Calu3 (cell line): ENCODE measurements around the gene IZUMO4. TPM values are rescaled to one million over a fixed set of nuclear protein-coding genes. Genes with fewer than 3 reads are reported as not detected.

Source experiments
- BruUV-seq: library from RNA; stranded (reverse); fragments of 400-500 nt; replicated peaks from 2 replicates; lab custom pipeline; 2021; lab: Mats Ljungman, UMichigan
- CTCF ChIA-PET: fragments of 300-600 bp; sonication (Branson Sonifier 250); formaldehyde crosslinking; loops from one replicate; lab custom pipeline; 2022; ENCODE audit warnings: antibody characterized with exemption; lab: Charles Lee
- DNase-seq: peaks from one replicate; pipeline ENCODE4 v3.0.0; 2022
- H3K27ac Mint-ChIP-seq: one replicate; pipeline ENCODE4 v1.8.0; 2022; ENCODE audit warnings: mixed read lengths; ENCODE audit not compliant: unreplicated experiment
- H3K27me3 Mint-ChIP-seq: one replicate; pipeline ENCODE4 v1.8.0; 2022; ENCODE audit warnings: mixed read lengths; ENCODE audit not compliant: unreplicated experiment
- H3K36me3 Mint-ChIP-seq: one replicate; pipeline ENCODE4 v1.8.0; 2022; ENCODE audit warnings: mild to moderate bottlenecking, moderate library complexity, mixed read lengths; ENCODE audit not compliant: insufficient read depth, unreplicated experiment
- H3K4me1 Mint-ChIP-seq: one replicate; pipeline ENCODE4 v1.8.0; 2022; ENCODE audit warnings: mild to moderate bottlenecking, low read depth, mixed read lengths; ENCODE audit not compliant: unreplicated experiment
- H3K4me3 Mint-ChIP-seq: one replicate; pipeline ENCODE4 v1.8.0; 2022; ENCODE audit warnings: mild to moderate bottlenecking, low read depth, moderate library complexity, mixed read lengths; ENCODE audit not compliant: unreplicated experiment
- H3K9me3 Mint-ChIP-seq: one replicate; pipeline ENCODE4 v1.8.0; 2022; ENCODE audit warnings: low read depth, mixed read lengths; ENCODE audit not compliant: unreplicated experiment
- intact Hi-C: fragments of 100-400 bp; cut with micrococcal nuclease; formaldehyde crosslinking; loops from one replicate; pipeline ENCODE4 v1.10.0; 2022; ENCODE audit not compliant: unreplicated experiment
- total RNA-seq: library from RNA; stranded (reverse); gene quantifications from 2 replicates; pipeline ENCODE4 v1.2.3, GENCODE V29; 2022
- TF ChIP-seq, protein P1 (sequence below): fragments of 200-600 bp; IDR thresholded peaks from one replicate; pipeline ENCODE4 v1.8.0; 2022; ENCODE audit warnings: antibody characterized with exemption; ENCODE audit not compliant: unreplicated experiment

Gene IZUMO4
- total RNA-seq, 1 experiment from 2014 or later = 2.7 TPM

DNA sequence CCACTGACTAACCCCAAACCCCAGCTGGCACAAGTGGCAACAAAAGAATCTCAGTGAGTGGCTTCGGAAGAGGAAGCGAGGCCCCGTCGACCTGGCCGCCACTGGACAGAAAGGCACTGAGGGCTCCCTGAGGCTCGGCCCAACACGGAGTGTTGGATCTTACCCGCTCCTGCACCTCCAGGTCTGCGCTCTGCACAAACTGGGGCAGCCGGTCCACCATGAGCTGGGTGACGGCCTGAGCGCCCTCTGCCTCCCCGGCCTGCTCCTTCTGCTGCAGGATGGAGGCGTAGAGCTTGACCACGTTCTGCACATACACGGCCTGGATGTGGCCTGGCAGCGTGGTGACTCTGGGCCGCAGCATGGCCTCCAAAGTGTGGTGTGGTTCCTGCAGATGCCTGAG lies 21.7 kb downstream of the IZUMO4 start:
- Mint-ChIP-seq H3K27ac (no peak overlapping the region), H3K27me3 (no peaks in the 10 kb centered on the region), H3K4me1 (no peaks in the 10 kb centered on the region), H3K36me3 (peaks cover 74% of the 10 kb centered on the region), H3K4me3 (no peak overlapping the region), H3K9me3 (no peaks in the 10 kb centered on the region)
- intact Hi-C loops = no loop called here
- DNase-seq = no peak
- CTCF ChIA-PET = no interaction called here
- TF ChIP-seq, protein P1, sequence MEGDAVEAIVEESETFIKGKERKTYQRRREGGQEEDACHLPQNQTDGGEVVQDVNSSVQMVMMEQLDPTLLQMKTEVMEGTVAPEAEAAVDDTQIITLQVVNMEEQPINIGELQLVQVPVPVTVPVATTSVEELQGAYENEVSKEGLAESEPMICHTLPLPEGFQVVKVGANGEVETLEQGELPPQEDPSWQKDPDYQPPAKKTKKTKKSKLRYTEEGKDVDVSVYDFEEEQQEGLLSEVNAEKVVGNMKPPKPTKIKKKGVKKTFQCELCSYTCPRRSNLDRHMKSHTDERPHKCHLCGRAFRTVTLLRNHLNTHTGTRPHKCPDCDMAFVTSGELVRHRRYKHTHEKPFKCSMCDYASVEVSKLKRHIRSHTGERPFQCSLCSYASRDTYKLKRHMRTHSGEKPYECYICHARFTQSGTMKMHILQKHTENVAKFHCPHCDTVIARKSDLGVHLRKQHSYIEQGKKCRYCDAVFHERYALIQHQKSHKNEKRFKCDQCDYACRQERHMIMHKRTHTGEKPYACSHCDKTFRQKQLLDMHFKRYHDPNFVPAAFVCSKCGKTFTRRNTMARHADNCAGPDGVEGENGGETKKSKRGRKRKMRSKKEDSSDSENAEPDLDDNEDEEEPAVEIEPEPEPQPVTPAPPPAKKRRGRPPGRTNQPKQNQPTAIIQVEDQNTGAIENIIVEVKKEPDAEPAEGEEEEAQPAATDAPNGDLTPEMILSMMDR = no peak
- no TSS peak for BruUV-seq

DNA sequence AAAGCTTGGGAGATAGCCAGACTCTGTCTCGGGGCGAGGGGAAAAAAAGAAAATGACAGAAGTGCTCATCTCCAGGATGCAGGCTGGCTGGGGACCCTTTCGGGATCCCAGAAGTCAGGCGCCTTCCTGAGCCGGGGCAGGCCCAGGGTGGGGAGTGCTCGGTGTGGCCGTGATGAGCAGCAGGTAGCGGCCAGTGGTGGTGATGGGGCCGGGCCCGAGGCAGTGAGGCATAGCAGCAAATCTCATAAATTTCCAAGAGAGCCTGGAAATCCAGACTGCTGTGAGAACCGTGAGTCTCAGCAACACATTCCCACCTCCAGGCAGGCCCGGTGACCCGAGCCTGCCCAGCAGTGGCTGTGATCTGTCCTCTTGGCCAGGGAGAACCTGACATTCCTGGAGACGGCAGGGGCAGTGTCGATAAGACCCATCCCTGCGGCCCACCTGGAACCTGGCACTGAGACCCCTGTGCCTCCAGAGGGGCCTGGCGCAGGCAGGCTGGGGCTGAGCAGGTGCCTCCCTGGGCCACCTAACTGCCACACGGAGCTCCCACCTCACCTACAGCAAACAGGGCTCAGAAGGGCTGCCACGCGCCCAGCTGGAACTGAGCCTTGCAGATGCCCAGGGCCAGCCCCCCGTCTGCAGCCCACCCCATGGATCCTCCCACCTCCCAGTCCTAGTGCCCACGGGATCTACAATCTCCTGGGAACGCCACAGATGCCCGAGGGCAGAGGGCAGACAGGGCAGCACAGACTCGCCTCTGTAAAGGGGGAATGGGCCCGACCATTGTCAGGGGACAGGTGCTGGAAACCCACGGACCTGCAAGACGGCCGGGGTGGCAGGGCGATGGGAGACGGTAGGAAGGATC lies 23.4 kb downstream of the IZUMO4 start:
- Mint-ChIP-seq H3K36me3 (peaks cover 65% of the 10 kb centered on the region), H3K4me3 (no peak overlapping the region), H3K9me3 (no peaks in the 10 kb centered on the region), H3K27ac (no peak overlapping the region), H3K27me3 (no peaks in the 10 kb centered on the region), H3K4me1 (no peaks in the 10 kb centered on the region)
- BruUV-seq = no TSS peak
- CTCF ChIA-PET = no interaction called here
- intact Hi-C loops = no loop called here
- TF ChIP-seq, protein P1 = no peak
- DNase-seq = no peak

DNA sequence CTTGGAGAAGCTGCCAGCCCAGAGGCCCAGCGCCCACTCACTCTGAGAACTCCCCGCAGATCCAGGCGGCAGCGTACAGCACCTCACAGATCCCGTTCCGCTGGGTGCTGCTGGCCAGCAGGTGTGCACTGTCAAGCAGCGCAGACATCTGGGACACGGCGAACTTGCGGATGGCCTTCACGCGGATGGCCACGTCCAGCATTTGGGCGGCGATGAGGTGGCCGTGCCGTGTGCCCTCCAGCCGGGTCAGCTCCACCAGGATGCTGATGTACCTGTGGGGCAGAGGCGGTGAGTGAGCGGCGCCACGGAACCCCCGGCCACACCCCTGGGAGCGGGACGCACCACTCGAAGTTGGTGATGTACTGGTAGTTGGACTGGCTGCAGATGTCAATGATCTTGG lies 24.1 kb downstream of the IZUMO4 start:
- CTCF ChIA-PET = no interaction called here

DNA sequence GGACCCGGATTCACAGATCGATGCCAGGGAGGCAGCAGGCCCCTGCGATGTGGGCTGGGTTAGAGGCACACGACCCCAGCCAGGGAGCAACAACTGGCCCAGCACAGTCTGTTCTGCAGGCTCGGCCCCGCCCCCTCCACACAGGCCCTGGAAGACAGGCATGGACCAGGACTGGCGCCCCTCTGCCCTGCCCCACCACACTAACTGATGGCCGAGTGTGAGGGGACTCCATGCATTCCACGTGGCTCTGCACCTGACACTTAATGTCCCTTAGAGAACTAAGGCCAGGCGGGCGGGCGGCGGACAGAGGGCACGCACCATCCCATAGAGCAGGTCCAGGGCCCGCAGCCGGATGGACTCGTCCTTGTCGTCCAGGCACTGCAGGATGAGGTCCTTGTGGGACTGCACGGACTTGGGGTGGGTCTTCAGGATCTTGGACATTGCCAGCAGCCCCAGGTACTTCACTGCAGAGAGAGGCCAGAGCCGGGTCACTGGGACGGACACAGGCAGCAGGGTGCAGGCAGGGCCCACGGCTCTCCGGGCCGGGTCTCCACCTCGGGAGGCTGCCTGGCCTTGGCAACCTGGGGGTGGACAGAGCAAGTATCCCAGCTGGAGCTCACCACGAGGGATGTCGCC lies 24.8 kb downstream of the IZUMO4 start:
- no TSS peak for BruUV-seq
- no peaks in the 10 kb centered on the region for H3K9me3 Mint-ChIP-seq
- no peak overlapping the region for H3K4me3 Mint-ChIP-seq
- no peaks in the 10 kb centered on the region for H3K27me3 Mint-ChIP-seq
- intact Hi-C loops = no loop called here
- H3K27ac Mint-ChIP-seq = no peak overlapping the region
- no peak for DNase-seq
- no peaks in the 10 kb centered on the region for H3K4me1 Mint-ChIP-seq
- peaks cover 58% of the 10 kb centered on the region for H3K36me3 Mint-ChIP-seq
- TF ChIP-seq, protein P1 = no peak
- CTCF ChIA-PET = no interaction called here

More for the DNA sequence above, 24.1 kb downstream of the IZUMO4 start:
- no peaks in the 10 kb centered on the region for H3K4me1 Mint-ChIP-seq
- H3K27me3 Mint-ChIP-seq = no peaks in the 10 kb centered on the region
- DNase-seq = no peak
- H3K4me3 Mint-ChIP-seq = no peak overlapping the region
- no TSS peak for BruUV-seq
- TF ChIP-seq, protein P1 = no peak
- H3K36me3 Mint-ChIP-seq = peaks cover 58% of the 10 kb centered on the region
- no peaks in the 10 kb centered on the region for H3K9me3 Mint-ChIP-seq
- no peak overlapping the region for H3K27ac Mint-ChIP-seq
- intact Hi-C loops = no loop called here
